H9 (cell line): ENCODE results near the gene GABBR2. TPM values are rescaled to one million over a fixed set of nuclear protein-coding genes. Genes with fewer than 3 reads are reported as not detected.

Source experiments
- DNase-seq: peaks from one replicate; pipeline ENCODE4 v3.0.0-alpha.2; 2017
- H2AFZ ChIP-seq: one replicate; pipeline ENCODE4 v1.6.1; 2013; ENCODE audit warnings: mild to moderate bottlenecking, low read length, control low read depth, moderate library complexity
- H2AK5ac ChIP-seq: 2 replicates; pipeline ENCODE4 v1.6.1; 2013; ENCODE audit warnings: low read length, control low read depth, mixed read lengths; ENCODE audit not compliant: insufficient read length
- H2BK120ac ChIP-seq: one replicate; pipeline ENCODE4 v1.6.1; 2013; ENCODE audit warnings: low read depth, mild to moderate bottlenecking, low read length, control low read depth, inconsistent platforms; ENCODE audit not compliant: poor library complexity, severe bottlenecking
- H2BK12ac ChIP-seq: 2 replicates; pipeline ENCODE4 v1.6.1; 2013; ENCODE audit warnings: low read length, control low read depth, mixed read lengths, low read depth; ENCODE audit not compliant: insufficient read length
- H2BK15ac ChIP-seq: 2 replicates; pipeline ENCODE4 v1.6.1; 2013; ENCODE audit warnings: low read depth, low read length, control low read depth
- H2BK20ac ChIP-seq: one replicate; pipeline ENCODE4 v1.6.1; 2013; ENCODE audit warnings: low read depth, mild to moderate bottlenecking, low read length, control low read depth, inconsistent platforms; ENCODE audit not compliant: poor library complexity, severe bottlenecking
- H2BK5ac ChIP-seq: 2 replicates; pipeline ENCODE4 v1.6.1; 2013; ENCODE audit warnings: low read length, control low read depth, mixed read lengths; ENCODE audit not compliant: insufficient read length
- H3K14ac ChIP-seq: 2 replicates; pipeline ENCODE4 v1.6.1; 2013; ENCODE audit warnings: low read length, control low read depth; ENCODE audit not compliant: insufficient read depth
- H3K18ac ChIP-seq: 2 replicates; pipeline ENCODE4 v1.6.1; 2013; ENCODE audit warnings: low read depth, mild to moderate bottlenecking, mixed read lengths, low read length, control low read depth; ENCODE audit not compliant: insufficient read length
- H3K23ac ChIP-seq: 2 replicates; pipeline ENCODE4 v1.6.1; 2013; ENCODE audit warnings: low read length, control low read depth, mixed read lengths, low read depth; ENCODE audit not compliant: insufficient read length
- H3K23me2 ChIP-seq: 2 replicates; pipeline ENCODE4 v1.6.1; 2013; ENCODE audit warnings: low read depth, mild to moderate bottlenecking, mixed read lengths, low read length, control low read depth; ENCODE audit not compliant: insufficient read length, poor library complexity, severe bottlenecking
- H3K27ac ChIP-seq: 2 replicates; pipeline ENCODE4 v1.5.1; 2013; ENCODE audit warnings: low read length, control low read depth, mixed read lengths, low read depth; ENCODE audit not compliant: insufficient read length
- H3K27me3 ChIP-seq: 2 replicates; pipeline ENCODE4 v1.6.1; 2013; ENCODE audit warnings: low read length, control low read depth, inconsistent platforms; ENCODE audit not compliant: insufficient read depth
- H3K4ac ChIP-seq: 2 replicates; pipeline ENCODE4 v1.6.1; 2013; ENCODE audit warnings: low read depth, mild to moderate bottlenecking, control low read depth, inconsistent platforms, low read length, moderate library complexity
- H3K4me1 ChIP-seq: 2 replicates; pipeline ENCODE4 v1.6.1; 2013; ENCODE audit warnings: low read length, control low read depth, inconsistent platforms; ENCODE audit not compliant: insufficient read depth
- H3K4me2 ChIP-seq: 2 replicates; pipeline ENCODE4 v1.6.1; 2013; ENCODE audit warnings: low read length, control low read depth, mixed read lengths; ENCODE audit not compliant: insufficient read length, insufficient read depth
- H3K56ac ChIP-seq: 2 replicates; pipeline ENCODE4 v1.6.1; 2013; ENCODE audit warnings: low read depth, mild to moderate bottlenecking, mixed read lengths, low read length, control low read depth; ENCODE audit not compliant: insufficient read length
- H3K79me1 ChIP-seq: 2 replicates; pipeline ENCODE4 v1.6.1; 2013; ENCODE audit warnings: low read depth, mild to moderate bottlenecking, moderate library complexity, low read length, control low read depth, inconsistent platforms; ENCODE audit not compliant: insufficient read depth, poor library complexity, severe bottlenecking
- H3K79me2 ChIP-seq: 2 replicates; pipeline ENCODE4 v1.6.1; 2013; ENCODE audit warnings: low read length, control low read depth, inconsistent platforms; ENCODE audit not compliant: insufficient read depth
- H3K9ac ChIP-seq: 2 replicates; pipeline ENCODE4 v1.6.1; 2013; ENCODE audit warnings: low read length, control low read depth, mixed read lengths; ENCODE audit not compliant: insufficient read length; ENCODE audit errors: extremely low read depth
- H3K9me3 ChIP-seq: one replicate; pipeline ENCODE4 v1.6.1; 2013; ENCODE audit warnings: low read depth, low read length, inconsistent platforms; ENCODE audit not compliant: control insufficient read depth
- H3T11ph ChIP-seq: one replicate; pipeline ENCODE4 v1.6.1; 2013; ENCODE audit warnings: mild to moderate bottlenecking, low read length, control low read depth, inconsistent platforms
- H4K20me1 ChIP-seq: one replicate; pipeline ENCODE4 v1.6.1; 2013; ENCODE audit not compliant: control insufficient read depth, insufficient read length, insufficient read depth
- H4K5ac ChIP-seq: 2 replicates; pipeline ENCODE4 v1.6.1; 2013; ENCODE audit warnings: low read depth, mild to moderate bottlenecking, mixed read lengths, low read length, control low read depth; ENCODE audit not compliant: insufficient read length
- H4K8ac ChIP-seq: replicated peaks from 2 replicates; pipeline ENCODE4 v1.6.1; 2013; ENCODE audit warnings: low read length, control low read depth, mixed read lengths, low read depth; ENCODE audit not compliant: insufficient read length
- H4K91ac ChIP-seq: 2 replicates; pipeline ENCODE4 v1.6.1; 2013; ENCODE audit warnings: low read depth, mild to moderate bottlenecking, moderate library complexity, mixed read lengths, low read length, control low read depth; ENCODE audit not compliant: insufficient read length
- H3K27ac Mint-ChIP-seq, 3 experiments: 2 replicates in 2 of 3; 3 replicates in 1 of 3; pipeline ENCODE4 v1.8.0; 2020 to 2021; ENCODE audit warnings: mixed read lengths in 3 of 3, mild to moderate bottlenecking in 1 of 3, moderate library complexity in 1 of 3
- H3K27me3 Mint-ChIP-seq: 2 replicates; pipeline ENCODE4 v1.8.0; 2021; ENCODE audit warnings: low read depth, mild to moderate bottlenecking, moderate library complexity, mixed read lengths
- H3K36me3 Mint-ChIP-seq, 3 experiments: 2 replicates in 2 of 3; 3 replicates in 1 of 3; pipeline ENCODE4 v1.8.0; 2020 to 2021; ENCODE audit warnings: low read depth in 3 of 3, mixed read lengths in 3 of 3; ENCODE audit not compliant: insufficient read depth in 1 of 3
- H3K4me1 Mint-ChIP-seq, 2 experiments: 2 replicates each; pipeline ENCODE4 v1.8.0; 2020; ENCODE audit warnings: mixed read lengths in 2 of 2
- H3K4me3 Mint-ChIP-seq, 2 experiments: 2 replicates in 1 of 2; 3 replicates in 1 of 2; pipeline ENCODE4 v1.8.0; 2020 to 2021; ENCODE audit warnings: mild to moderate bottlenecking in 2 of 2, mixed read lengths in 2 of 2, moderate library complexity in 1 of 2
- H3K9me3 Mint-ChIP-seq, 2 experiments: 2 replicates in 1 of 2; 3 replicates in 1 of 2; pipeline ENCODE4 v1.8.0; 2020; ENCODE audit warnings: mild to moderate bottlenecking in 2 of 2, mixed read lengths in 2 of 2, moderate library complexity in 1 of 2
- CTCF ChIP-seq: fragments of 200-600 bp; sonication (generic); conservative IDR thresholded peaks from 3 replicates; pipeline ENCODE4 v1.8.0; 2021; ENCODE audit warnings: antibody characterized with exemption, mild to moderate bottlenecking
- WGBS: extraction: QIAGEN DNeasy Blood & Tissue Kit; methylation state at CpG from one replicate; pipeline ENCODE4 v1.1.7; 2013; ENCODE audit warnings: missing lambda C conversion rate, low lambda C conversion rate, mixed read lengths; ENCODE audit not compliant: insufficient read length; ENCODE audit errors: extremely low coverage; 5-methylcytosine and 5-hydroxymethylcytosine counted together
- total RNA-seq: library from RNA; stranded (reverse); gene quantifications from 2 replicates; pipeline ENCODE4 v1.2.1, GENCODE V29; 2021

The GABBR2 gene
- total RNA-seq, 1 experiment from 2014 or later = 0.66 TPM

- DNase-seq = no peak
- peak overlapping the region; percentile 84 to 85 for H3K4me3 Mint-ChIP-seq
- H4K20me1 ChIP-seq = peaks cover 3% of the 10 kb centered on the region
- H3K4me1 Mint-ChIP-seq = peaks cover 20 to 23% of the 10 kb centered on the region in 2 experiments
- peaks cover 3% of the 10 kb centered on the region for H3K4me1 ChIP-seq
- no peak overlapping the region for H2BK12ac ChIP-seq
- H3T11ph ChIP-seq = no peak overlapping the region
- H3K27ac ChIP-seq = no peak overlapping the region
- no peak overlapping the region for H3K18ac ChIP-seq
- peaks cover 4% of the 10 kb centered on the region for H3K27me3 Mint-ChIP-seq
- no CpG with 5 or more reads among the region's 12 CpGs for WGBS
- H3K79me2 ChIP-seq = peaks cover 2% of the 10 kb centered on the region; the same call in 1 of the 2 replicates
- peak overlapping the region in 2 of 3 experiments; percentile 45 to 70; a peak in 4 of 7 replicates for H3K27ac Mint-ChIP-seq
- no peak overlapping the region for H2BK5ac ChIP-seq
- no peak overlapping the region for H3K4ac ChIP-seq
- no peak overlapping the region for H2AFZ ChIP-seq
- peaks cover 8% of the 10 kb centered on the region for H3K23me2 ChIP-seq
- H3K4me2 ChIP-seq = peak overlapping the region; percentile 98
- H4K8ac ChIP-seq = no peak overlapping the region
- no peak overlapping the region for H4K91ac ChIP-seq
- H3K36me3 Mint-ChIP-seq = no peaks in the 10 kb centered on the region
- no peak overlapping the region for H2BK20ac ChIP-seq
- no peaks in the 10 kb centered on the region for H3K79me1 ChIP-seq
- no peak overlapping the region for H3K14ac ChIP-seq
- no peak overlapping the region for H3K56ac ChIP-seq
- TF ChIP-seq CTCF = no peak
- H3K9ac ChIP-seq = peak overlapping the region; percentile 17
- H2AK5ac ChIP-seq = no peak overlapping the region
- no peak overlapping the region for H3K23ac ChIP-seq
- no peak overlapping the region for H2BK15ac ChIP-seq
- no peaks in the 10 kb centered on the region for H3K9me3 ChIP-seq
- H2BK120ac ChIP-seq = no peak overlapping the region
- H3K9me3 Mint-ChIP-seq = no peaks in the 10 kb centered on the region
- no peaks in the 10 kb centered on the region for H3K27me3 ChIP-seq
- no peak overlapping the region for H4K5ac ChIP-seq
Observed at GRCh38 chr9:98256756-98257155, 452.0 kb downstream of the GABBR2 start.
